GM23338 (cell line): ENCODE data around the gene ETV1. TPM values are rescaled to one million over a fixed set of nuclear protein-coding genes. Genes with fewer than 3 reads are reported as not detected.
"Not testable (repeated sequence)": the region's sequence is repeated elsewhere in the genome, so short reads cannot be mapped to it uniquely, and the experiment has no call there.

Experiments
- ATAC-seq: fragments of 200-7000 bp; cut with Tn5 transposase; 3 replicates; pipeline ENCODE4 v1.9.1; 2020
- DNase-seq: peaks from one replicate; pipeline ENCODE4 v3.0.0-alpha.2; 2015; ENCODE audit warnings: low spot score
- H2AFZ ChIP-seq: fragments of 200-600 bp; sonication (generic); 2 replicates; pipeline ENCODE4 v1.8.0; 2016; ENCODE audit warnings: antibody characterized with exemption, mild to moderate bottlenecking, moderate library complexity
- H3F3A ChIP-seq: fragments of 200-600 bp; sonication (generic); replicated peaks from 2 replicates; pipeline ENCODE4 v1.8.0; 2017; ENCODE audit warnings: antibody characterized with exemption, mixed run types, low read depth
- H3K27ac ChIP-seq: fragments of 200-600 bp; sonication (generic); 2 replicates; pipeline ENCODE4 v1.6.1; 2016; ENCODE audit warnings: low read depth
- H3K27me3 ChIP-seq: fragments of 200-600 bp; sonication (generic); 2 replicates; pipeline ENCODE4 v1.8.0; 2016; ENCODE audit warnings: mild to moderate bottlenecking, mixed run types, moderate library complexity; ENCODE audit not compliant: insufficient read depth
- H3K36me3 ChIP-seq: fragments of 200-600 bp; sonication (generic); 2 replicates; pipeline ENCODE4 v1.8.0; 2016; ENCODE audit warnings: mild to moderate bottlenecking; ENCODE audit not compliant: insufficient read depth
- H3K4me1 ChIP-seq: fragments of 200-600 bp; sonication (generic); 2 replicates; pipeline ENCODE4 v1.8.0; 2016; ENCODE audit warnings: mild to moderate bottlenecking, moderate library complexity; ENCODE audit not compliant: insufficient read depth
- H3K4me2 ChIP-seq: fragments of 200-600 bp; sonication (generic); 2 replicates; pipeline ENCODE4 v1.7.1; 2017; ENCODE audit warnings: mixed run types
- H3K4me3 ChIP-seq: fragments of 200-600 bp; sonication (generic); 2 replicates; pipeline ENCODE4 v1.6.1; 2016; ENCODE audit warnings: mixed run types
- H3K79me2 ChIP-seq: fragments of 200-600 bp; sonication (generic); replicated peaks from 2 replicates; pipeline ENCODE4 v1.8.0; 2017; ENCODE audit warnings: mild to moderate bottlenecking; ENCODE audit not compliant: insufficient read depth
- H3K9me2 ChIP-seq: fragments of 200-600 bp; sonication (generic); 2 replicates; pipeline ENCODE4 v1.8.0; 2017; ENCODE audit not compliant: insufficient read depth
- H4K20me1 ChIP-seq: fragments of 200-600 bp; sonication (generic); replicated peaks from 2 replicates; pipeline ENCODE4 v1.8.0; 2017; ENCODE audit warnings: mild to moderate bottlenecking; ENCODE audit not compliant: insufficient read depth
- H3K27ac Mint-ChIP-seq: 2 replicates; pipeline ENCODE4 v1.8.0; 2020; ENCODE audit warnings: inconsistent platforms, mild to moderate bottlenecking, moderate library complexity, mixed read lengths
- H3K27me3 Mint-ChIP-seq: 3 replicates; pipeline ENCODE4 v1.8.0; 2022; ENCODE audit warnings: low read depth, mild to moderate bottlenecking, moderate library complexity, mixed read lengths, inconsistent platforms; ENCODE audit not compliant: insufficient read depth, poor library complexity
- H3K36me3 Mint-ChIP-seq: 3 replicates; pipeline ENCODE4 v1.8.0; 2021; ENCODE audit warnings: low read depth, mild to moderate bottlenecking, inconsistent platforms, moderate library complexity, mixed read lengths
- H3K4me1 Mint-ChIP-seq: 3 replicates; pipeline ENCODE4 v1.8.0; 2020; ENCODE audit warnings: mild to moderate bottlenecking, inconsistent platforms, mixed read lengths
- H3K4me3 Mint-ChIP-seq: 3 replicates; pipeline ENCODE4 v1.8.0; 2021; ENCODE audit warnings: moderate library complexity, mild to moderate bottlenecking, inconsistent platforms, mixed read lengths
- H3K9me3 Mint-ChIP-seq: 3 replicates; pipeline ENCODE4 v1.8.0; 2020; ENCODE audit warnings: moderate library complexity, mild to moderate bottlenecking, inconsistent platforms, mixed read lengths
- CREB1 ChIP-seq: fragments of 250-450 bp; sonication (Bioruptor Pico); IDR thresholded peaks from 2 replicates; pipeline ENCODE4 v1.5.0; 2020; ENCODE audit warnings: low read depth, mild to moderate bottlenecking, moderate library complexity
- CTCF ChIP-seq, 2 experiments: fragments of 200-600 bp in 1 of 2; sonication (generic) in 1 of 2; conservative IDR thresholded peaks; 2 replicates each; pipeline versions ENCODE4 v1.5.1 to v1.6.1; 2016 to 2017; ENCODE audit warnings: antibody characterized with exemption in 2 of 2, low read depth in 2 of 2, mild to moderate bottlenecking in 2 of 2, moderate library complexity in 1 of 2
- JUNB ChIP-seq: IDR thresholded peaks from one replicate; pipeline ENCODE4 v1.6.1; 2016; ENCODE audit warnings: antibody characterized with exemption; ENCODE audit not compliant: unreplicated experiment
- NANOG ChIP-seq: IDR thresholded peaks from 2 replicates; pipeline ENCODE4 v1.6.1; 2016; ENCODE audit warnings: antibody characterized with exemption, borderline replicate concordance
- POLR2AphosphoS5 ChIP-seq: IDR thresholded peaks from 2 replicates; pipeline ENCODE4 v1.6.1; 2016; ENCODE audit warnings: antibody characterized with exemption, low read depth
- STAT1 ChIP-seq: IDR thresholded peaks from one replicate; pipeline ENCODE4 v1.6.1; 2016; ENCODE audit warnings: antibody characterized with exemption; ENCODE audit not compliant: unreplicated experiment
- polyA plus RNA-seq: library from polyadenylated mRNA; unstranded; fragments of >200 nt; fragmentation: Nextera tagmentation; extraction: Ambion mirVana; gene quantifications from 2 replicates; pipeline ENCODE4 v1.2.1, GENCODE V29; 2016
- total RNA-seq: library from RNA; depleted of rRNA; stranded (reverse); fragments of >200 nt; shearing (Covaris generic); gene quantifications from 2 replicates; pipeline ENCODE4 v1.2.3, GENCODE V29; 2014

The ETV1 gene
- total and polyA plus RNA-seq, 2 experiments from 2014 or later = 49.4 to 61.9 TPM

GRCh38 chr7:13918333-13918732 lies 71.1 kb downstream of the ETV1 start:
- Mint-ChIP-seq H3K4me1 (peaks cover 16% of the 10 kb centered on the region; the same call in 2 of the 3 replicates), H3K36me3 (peaks cover 42% of the 10 kb centered on the region)
- H3K27me3 Mint-ChIP-seq, H3K4me3 ChIP-seq, H2AFZ ChIP-seq, H3K27ac ChIP-seq, H3F3A ChIP-seq, H4K20me1 ChIP-seq, ATAC-seq, H3K4me3 Mint-ChIP-seq, H3K36me3 ChIP-seq, H3K27me3 ChIP-seq, H3K9me2 ChIP-seq, H3K27ac Mint-ChIP-seq, H3K79me2 ChIP-seq, H3K9me3 Mint-ChIP-seq, DNase-seq, H3K4me2 ChIP-seq: not testable (repeated sequence)
- peaks cover 16% of the 10 kb centered on the region for H3K4me1 ChIP-seq

DNA sequence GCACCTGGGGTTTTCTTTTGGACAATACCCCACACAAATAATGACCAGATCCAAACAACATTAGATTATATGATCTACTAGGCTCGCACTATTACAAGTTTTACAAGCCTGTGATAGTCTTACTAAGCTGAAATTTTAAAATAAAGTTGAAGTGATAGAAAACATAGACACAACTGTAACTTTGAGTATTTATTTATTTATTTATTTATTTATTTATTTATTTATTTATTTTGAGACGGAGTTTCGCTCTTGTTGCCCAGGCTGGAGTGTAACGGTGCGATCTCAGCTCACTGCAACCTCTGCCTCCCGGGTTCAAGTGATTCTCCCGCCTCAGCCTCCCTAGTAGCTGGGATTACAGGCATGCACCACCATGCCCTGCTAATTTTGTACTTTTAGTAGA lies 72.4 kb downstream of the ETV1 start:
- not testable (repeated sequence) for H3F3A ChIP-seq, DNase-seq, H3K27me3 Mint-ChIP-seq, H3K4me3 ChIP-seq, H3K4me3 Mint-ChIP-seq, H3K27me3 ChIP-seq, H2AFZ ChIP-seq, H3K27ac ChIP-seq, H3K36me3 ChIP-seq, H4K20me1 ChIP-seq, H3K79me2 ChIP-seq, H3K27ac Mint-ChIP-seq, H3K9me2 ChIP-seq, H3K4me2 ChIP-seq, H3K9me3 Mint-ChIP-seq, ATAC-seq
- H3K4me1 ChIP-seq = peaks cover 16% of the 10 kb centered on the region
- H3K4me1 Mint-ChIP-seq = peaks cover 16% of the 10 kb centered on the region; the same call in 2 of the 3 replicates
- H3K36me3 Mint-ChIP-seq = peaks cover 36% of the 10 kb centered on the region

DNA sequence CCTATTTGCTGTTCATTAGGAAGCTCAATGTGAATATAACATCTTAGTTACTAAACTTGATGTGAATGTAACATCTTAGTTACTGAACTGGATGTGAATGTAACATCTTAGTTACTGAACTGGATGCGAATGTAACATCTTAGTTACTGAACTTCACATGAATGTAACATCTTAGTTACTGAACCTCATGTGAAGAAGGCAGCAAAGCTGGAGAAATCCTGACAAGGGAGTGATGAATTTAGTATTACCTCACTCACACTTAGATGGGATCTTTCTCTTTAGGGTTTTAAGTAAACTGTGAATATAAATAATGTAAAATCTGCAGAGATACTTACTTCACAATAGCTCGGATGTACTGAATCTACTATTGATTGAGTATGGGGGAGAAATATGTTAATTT lies 73.6 kb downstream of the ETV1 start:
- Mint-ChIP-seq H3K9me3 (no peaks in the 10 kb centered on the region; the same call in 2 of the 3 replicates), H3K27me3 (no peaks in the 10 kb centered on the region), H3K4me3 (no peak overlapping the region), H3K27ac (no peak overlapping the region), H3K36me3 (peaks cover 32% of the 10 kb centered on the region), H3K4me1 (peaks cover 19% of the 10 kb centered on the region; the same call in 2 of the 3 replicates)
- Histone ChIP-seq H3K36me3 (no peaks in the 10 kb centered on the region), H3K4me2 (no peak overlapping the region), H3K27ac (no peak overlapping the region), H2AFZ (no peak overlapping the region), H3K4me1 (peaks cover 16% of the 10 kb centered on the region), H3F3A (no peaks in the 10 kb centered on the region), H4K20me1 (no peaks in the 10 kb centered on the region), H3K27me3 (no peaks in the 10 kb centered on the region), H3K79me2 (no peaks in the 10 kb centered on the region), H3K4me3 (no peak overlapping the region), H3K9me2 (no peaks in the 10 kb centered on the region)
- TF ChIP-seq POLR2AphosphoS5 (no peak), NANOG (no peak), STAT1 (no peak), CREB1 (CRISPR knock-in tag) (no peak)
- no peak for DNase-seq
- no peak for ATAC-seq

GRCh38 chr7:13912715-13913278 lies 76.7 kb downstream of the ETV1 start:
- no peaks in the 10 kb centered on the region for H3K36me3 ChIP-seq
- TF ChIP-seq JUNB = no peak
- no peak for TF ChIP-seq CTCF (conservative IDR thresholded peaks at IDR 0.05; ENCODE audit: low read depth in 2 of 2)

More at GRCh38 chr7:13912715-13913278, 76.7 kb downstream of the ETV1 start:
- H3K4me2 ChIP-seq = no peak overlapping the region
- no peaks in the 10 kb centered on the region for H4K20me1 ChIP-seq
- no peaks in the 10 kb centered on the region for H3K27me3 ChIP-seq
- no peaks in the 10 kb centered on the region for H3K79me2 ChIP-seq
- H3K27ac ChIP-seq = no peak overlapping the region
- no peak overlapping the region for H3K4me3 Mint-ChIP-seq
- H3F3A ChIP-seq = no peaks in the 10 kb centered on the region
- H3K27ac Mint-ChIP-seq = no peak overlapping the region
- no peak for ATAC-seq
- no peak overlapping the region for H2AFZ ChIP-seq
- H3K9me3 Mint-ChIP-seq = no peaks in the 10 kb centered on the region
- no peak overlapping the region for H3K4me3 ChIP-seq
- H3K9me2 ChIP-seq = no peaks in the 10 kb centered on the region
- peaks cover 9% of the 10 kb centered on the region; the same call in 1 of the 2 replicates for H3K4me1 ChIP-seq
- H3K36me3 Mint-ChIP-seq = peaks cover 23% of the 10 kb centered on the region
- peaks cover 20% of the 10 kb centered on the region; the same call in 2 of the 3 replicates for H3K4me1 Mint-ChIP-seq
- H3K27me3 Mint-ChIP-seq = no peaks in the 10 kb centered on the region
- DNase-seq = no peak
